ENCODE data around the gene IPO13.
A peak's percentile ranks its signal among the peaks of the same experiment; 100 is the strongest.

Gene IPO13

DNA sequence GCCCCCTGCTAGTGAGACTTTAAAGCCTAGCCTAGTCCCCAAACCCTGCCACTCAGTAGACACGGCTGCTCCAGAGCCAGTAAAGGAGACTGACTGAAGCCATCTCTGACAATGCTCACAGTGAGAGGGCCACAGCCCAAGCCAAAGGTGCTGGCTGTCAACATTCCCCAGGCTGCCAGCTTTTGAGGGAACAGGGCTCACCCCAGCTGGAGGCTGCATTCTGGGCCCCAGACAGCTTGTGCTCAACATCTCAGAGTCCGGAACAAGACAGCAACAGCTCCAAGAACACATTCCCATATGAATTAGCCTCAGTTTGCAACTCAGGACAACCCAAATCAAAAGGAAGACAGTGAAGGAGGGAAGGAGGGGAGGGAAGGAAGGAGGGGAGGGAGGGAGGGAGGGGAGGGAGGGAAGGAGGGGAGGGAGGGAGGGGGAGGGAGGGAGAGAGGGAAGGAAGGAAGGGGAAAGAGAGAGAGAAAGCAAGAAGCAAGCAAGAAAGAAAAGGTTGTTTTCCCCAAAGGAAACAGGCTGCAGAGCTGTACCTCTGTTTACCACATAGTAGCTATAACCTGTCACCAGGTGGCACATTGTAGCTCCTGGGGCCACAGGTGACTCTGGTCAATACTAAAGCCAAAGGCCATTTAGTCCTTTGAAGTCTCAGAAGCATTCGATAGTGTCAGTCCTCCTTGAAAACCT lies 7.7 kb upstream of the IPO13 start:
- Mint-ChIP-seq H3K27me3 (ENCODE audit: low read depth, poor library complexity) (peaks cover 69% of the 10 kb centered on the region), H3K36me3 (ENCODE audit: low read depth) (no peaks in the 10 kb centered on the region), H3K27ac (no peak overlapping the region), H3K9me3 (no peaks in the 10 kb centered on the region), H3K4me3 (no peak overlapping the region), H3K4me1 (peaks cover under 1% of the 10 kb centered on the region)
- no peak for DNase-seq
- TF ChIP-seq, protein P1, sequence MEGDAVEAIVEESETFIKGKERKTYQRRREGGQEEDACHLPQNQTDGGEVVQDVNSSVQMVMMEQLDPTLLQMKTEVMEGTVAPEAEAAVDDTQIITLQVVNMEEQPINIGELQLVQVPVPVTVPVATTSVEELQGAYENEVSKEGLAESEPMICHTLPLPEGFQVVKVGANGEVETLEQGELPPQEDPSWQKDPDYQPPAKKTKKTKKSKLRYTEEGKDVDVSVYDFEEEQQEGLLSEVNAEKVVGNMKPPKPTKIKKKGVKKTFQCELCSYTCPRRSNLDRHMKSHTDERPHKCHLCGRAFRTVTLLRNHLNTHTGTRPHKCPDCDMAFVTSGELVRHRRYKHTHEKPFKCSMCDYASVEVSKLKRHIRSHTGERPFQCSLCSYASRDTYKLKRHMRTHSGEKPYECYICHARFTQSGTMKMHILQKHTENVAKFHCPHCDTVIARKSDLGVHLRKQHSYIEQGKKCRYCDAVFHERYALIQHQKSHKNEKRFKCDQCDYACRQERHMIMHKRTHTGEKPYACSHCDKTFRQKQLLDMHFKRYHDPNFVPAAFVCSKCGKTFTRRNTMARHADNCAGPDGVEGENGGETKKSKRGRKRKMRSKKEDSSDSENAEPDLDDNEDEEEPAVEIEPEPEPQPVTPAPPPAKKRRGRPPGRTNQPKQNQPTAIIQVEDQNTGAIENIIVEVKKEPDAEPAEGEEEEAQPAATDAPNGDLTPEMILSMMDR (IDR thresholded peaks at IDR 0.05), result no peak

DNA sequence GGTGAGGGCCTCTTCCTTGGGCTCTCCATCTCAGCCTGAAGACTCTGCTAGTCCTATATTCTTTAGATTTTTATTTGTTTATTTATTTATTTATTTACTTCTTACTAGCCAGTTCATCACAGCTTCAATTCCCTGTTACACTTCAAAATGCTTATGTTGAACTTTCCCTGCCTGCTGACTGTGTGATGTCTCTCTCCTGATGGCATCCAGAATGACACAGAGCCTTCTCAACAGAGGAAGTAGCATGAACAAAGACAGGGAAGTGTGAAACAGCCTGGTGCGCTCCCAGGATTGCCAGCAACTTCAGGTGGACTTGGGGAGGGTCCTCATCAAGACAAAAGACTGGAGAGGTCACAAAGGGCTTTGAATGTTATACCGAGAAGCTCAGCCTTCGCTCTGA lies 4.3 kb upstream of the IPO13 start:
- no peak overlapping the region for H3K27ac Mint-ChIP-seq
- no peak overlapping the region for H3K4me3 Mint-ChIP-seq
- TF ChIP-seq, protein P1 (IDR thresholded peaks at IDR 0.05), result no peak
- peaks cover 18% of the 10 kb centered on the region for H3K4me1 Mint-ChIP-seq
- no peaks in the 10 kb centered on the region for H3K36me3 Mint-ChIP-seq (ENCODE audit: low read depth)
- H3K9me3 Mint-ChIP-seq, result no peaks in the 10 kb centered on the region
- DNase-seq, result no peak
- peaks cover 42% of the 10 kb centered on the region for H3K27me3 Mint-ChIP-seq (ENCODE audit: low read depth, poor library complexity)

DNA sequence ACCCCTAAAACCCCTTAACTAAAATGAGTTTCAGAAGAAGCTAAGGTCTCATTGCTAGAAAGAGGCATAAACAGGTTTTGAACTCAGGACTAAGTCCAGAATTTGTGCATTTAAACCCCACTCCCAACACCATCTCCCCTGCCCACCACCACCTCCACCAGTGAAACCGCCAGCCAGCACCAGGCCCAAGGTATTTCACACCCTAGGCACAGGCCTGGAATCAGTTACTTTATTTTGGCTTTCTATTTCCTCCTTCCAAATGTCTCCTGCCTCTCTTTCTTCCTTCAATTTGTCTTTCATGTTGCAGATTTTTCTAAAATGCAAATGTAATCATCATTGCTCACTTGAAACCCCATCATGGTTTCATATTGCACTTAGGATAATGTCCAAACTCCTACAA lies 1.9 kb upstream of the IPO13 start:
- H3K4me3 Mint-ChIP-seq, result no peak overlapping the region
- H3K9me3 Mint-ChIP-seq, result no peaks in the 10 kb centered on the region
- no peaks in the 10 kb centered on the region for H3K36me3 Mint-ChIP-seq (ENCODE audit: low read depth)
- no peak overlapping the region for H3K27ac Mint-ChIP-seq
- peaks cover 17% of the 10 kb centered on the region for H3K27me3 Mint-ChIP-seq (ENCODE audit: low read depth, poor library complexity)
- TF ChIP-seq, protein P1 (IDR thresholded peaks at IDR 0.05), result no peak
- no peak for DNase-seq
- peaks cover 34% of the 10 kb centered on the region for H3K4me1 Mint-ChIP-seq

DNA sequence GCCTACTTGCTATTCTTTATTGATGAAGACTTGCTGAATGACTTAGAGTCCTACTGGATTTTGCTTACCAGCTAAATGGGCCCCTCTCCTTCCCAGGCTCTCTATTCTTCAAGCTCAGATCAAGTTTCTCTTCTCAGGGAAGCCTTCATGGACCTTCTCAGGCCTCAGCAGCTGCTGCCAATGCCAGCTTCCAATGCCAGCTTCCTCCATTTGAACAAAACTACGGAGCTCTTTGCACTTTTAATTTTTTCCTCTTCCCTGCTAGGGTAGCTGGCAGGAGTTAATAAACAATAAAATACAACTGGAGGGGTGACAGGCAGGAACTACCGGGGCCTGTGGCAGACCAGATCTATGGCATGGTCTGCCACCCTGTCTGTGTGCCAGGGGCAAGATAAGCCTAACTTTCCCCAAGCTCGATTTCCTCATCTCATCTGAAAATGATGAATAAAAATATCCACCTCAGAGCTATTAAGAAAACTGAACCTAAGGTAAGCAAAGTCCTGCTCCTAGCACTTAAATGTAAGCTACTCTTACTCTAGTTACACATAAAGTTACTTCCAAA lies 995 bp upstream of the IPO13 start:
- Mint-ChIP-seq H3K4me1 (peaks cover 40% of the 10 kb centered on the region), H3K27ac (peak overlapping the region; percentile 100), H3K4me3 (peak overlapping the region; percentile 88), H3K27me3 (ENCODE audit: low read depth, poor library complexity) (peaks cover 12% of the 10 kb centered on the region), H3K9me3 (no peaks in the 10 kb centered on the region), H3K36me3 (ENCODE audit: low read depth) (peaks cover 8% of the 10 kb centered on the region)
- DNase-seq, result no peak
- TF ChIP-seq, protein P1 (IDR thresholded peaks at IDR 0.05), result no peak

DNA sequence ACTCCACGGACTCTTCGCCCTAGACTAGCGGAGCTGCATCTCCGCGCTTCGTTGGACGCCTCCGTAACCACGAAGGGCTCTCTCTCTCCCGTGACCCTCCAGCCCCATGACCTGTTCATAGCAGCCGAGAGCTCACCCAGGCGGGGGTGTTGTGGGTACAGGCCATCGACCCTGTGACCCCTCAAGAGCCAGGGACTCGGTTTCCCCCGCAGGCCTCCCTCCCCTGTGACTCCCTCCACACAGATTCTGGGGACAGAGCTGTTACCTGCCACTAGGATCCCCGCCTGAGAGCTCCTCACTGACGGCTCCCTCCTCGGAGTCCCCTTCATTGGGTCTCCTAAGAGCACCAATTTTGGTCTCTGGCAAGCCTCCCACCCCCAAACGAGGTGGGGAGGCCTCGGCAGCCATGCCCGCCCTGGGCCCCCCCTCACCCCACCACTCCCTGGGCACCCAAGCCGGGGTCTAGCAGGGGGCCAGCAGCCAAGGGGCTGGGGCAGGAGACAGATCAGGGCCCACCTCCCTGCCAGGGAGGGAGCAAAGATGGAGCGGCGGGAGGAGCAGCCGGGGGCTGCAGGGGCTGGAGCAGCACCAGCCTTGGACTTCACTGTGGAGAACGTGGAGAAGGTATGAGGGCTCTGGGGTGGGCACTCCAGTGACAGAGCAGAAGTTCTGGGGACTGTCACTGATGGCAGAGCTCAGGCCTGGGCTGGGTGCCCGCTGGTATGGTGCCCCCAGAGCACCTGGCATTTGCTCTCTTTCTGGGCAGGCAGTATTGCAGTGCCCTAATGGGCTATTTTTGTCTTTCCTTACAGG lies 517 bp downstream of the IPO13 start:
- peak overlapping the region; percentile 100 for H3K27ac Mint-ChIP-seq
- peaks cover 8% of the 10 kb centered on the region for H3K36me3 Mint-ChIP-seq (ENCODE audit: low read depth)
- peaks cover 49% of the 10 kb centered on the region for H3K4me1 Mint-ChIP-seq
- TF ChIP-seq, protein P1 (IDR thresholded peaks at IDR 0.05), result no peak
- no peak for DNase-seq
- H3K27me3 Mint-ChIP-seq (ENCODE audit: low read depth, poor library complexity), result peaks cover 7% of the 10 kb centered on the region
- H3K4me3 Mint-ChIP-seq, result peak overlapping the region; percentile 88
- H3K9me3 Mint-ChIP-seq, result no peaks in the 10 kb centered on the region
